GM23338 (cell line): Measurements from ENCODE around the gene PRCC. TPM values are rescaled to one million over a fixed set of nuclear protein-coding genes. Genes with fewer than 3 reads are reported as not detected.

Source experiments
- ATAC-seq: fragments of 200-7000 bp; cut with Tn5 transposase; 3 replicates; pipeline ENCODE4 v1.9.1; 2020
- DNase-seq: peaks from one replicate; pipeline ENCODE4 v3.0.0-alpha.2; 2015; ENCODE audit warnings: low spot score
- H2AFZ ChIP-seq: fragments of 200-600 bp; sonication (generic); 2 replicates; pipeline ENCODE4 v1.8.0; 2016; ENCODE audit warnings: antibody characterized with exemption, mild to moderate bottlenecking, moderate library complexity
- H3F3A ChIP-seq: fragments of 200-600 bp; sonication (generic); replicated peaks from 2 replicates; pipeline ENCODE4 v1.8.0; 2017; ENCODE audit warnings: antibody characterized with exemption, mixed run types, low read depth
- H3K27ac ChIP-seq: fragments of 200-600 bp; sonication (generic); 2 replicates; pipeline ENCODE4 v1.6.1; 2016; ENCODE audit warnings: low read depth
- H3K27me3 ChIP-seq: fragments of 200-600 bp; sonication (generic); 2 replicates; pipeline ENCODE4 v1.8.0; 2016; ENCODE audit warnings: mild to moderate bottlenecking, mixed run types, moderate library complexity; ENCODE audit not compliant: insufficient read depth
- H3K36me3 ChIP-seq: fragments of 200-600 bp; sonication (generic); 2 replicates; pipeline ENCODE4 v1.8.0; 2016; ENCODE audit warnings: mild to moderate bottlenecking; ENCODE audit not compliant: insufficient read depth
- H3K4me1 ChIP-seq: fragments of 200-600 bp; sonication (generic); 2 replicates; pipeline ENCODE4 v1.8.0; 2016; ENCODE audit warnings: mild to moderate bottlenecking, moderate library complexity; ENCODE audit not compliant: insufficient read depth
- H3K4me2 ChIP-seq: fragments of 200-600 bp; sonication (generic); 2 replicates; pipeline ENCODE4 v1.7.1; 2017; ENCODE audit warnings: mixed run types
- H3K4me3 ChIP-seq: fragments of 200-600 bp; sonication (generic); 2 replicates; pipeline ENCODE4 v1.6.1; 2016; ENCODE audit warnings: mixed run types
- H3K79me2 ChIP-seq: fragments of 200-600 bp; sonication (generic); replicated peaks from 2 replicates; pipeline ENCODE4 v1.8.0; 2017; ENCODE audit warnings: mild to moderate bottlenecking; ENCODE audit not compliant: insufficient read depth
- H3K9me2 ChIP-seq: fragments of 200-600 bp; sonication (generic); 2 replicates; pipeline ENCODE4 v1.8.0; 2017; ENCODE audit not compliant: insufficient read depth
- H4K20me1 ChIP-seq: fragments of 200-600 bp; sonication (generic); replicated peaks from 2 replicates; pipeline ENCODE4 v1.8.0; 2017; ENCODE audit warnings: mild to moderate bottlenecking; ENCODE audit not compliant: insufficient read depth
- H3K27ac Mint-ChIP-seq: 2 replicates; pipeline ENCODE4 v1.8.0; 2020; ENCODE audit warnings: inconsistent platforms, mild to moderate bottlenecking, moderate library complexity, mixed read lengths
- H3K27me3 Mint-ChIP-seq: 3 replicates; pipeline ENCODE4 v1.8.0; 2022; ENCODE audit warnings: low read depth, mild to moderate bottlenecking, moderate library complexity, mixed read lengths, inconsistent platforms; ENCODE audit not compliant: insufficient read depth, poor library complexity
- H3K36me3 Mint-ChIP-seq: 3 replicates; pipeline ENCODE4 v1.8.0; 2021; ENCODE audit warnings: low read depth, mild to moderate bottlenecking, inconsistent platforms, moderate library complexity, mixed read lengths
- H3K4me1 Mint-ChIP-seq: 3 replicates; pipeline ENCODE4 v1.8.0; 2020; ENCODE audit warnings: mild to moderate bottlenecking, inconsistent platforms, mixed read lengths
- H3K4me3 Mint-ChIP-seq: 3 replicates; pipeline ENCODE4 v1.8.0; 2021; ENCODE audit warnings: moderate library complexity, mild to moderate bottlenecking, inconsistent platforms, mixed read lengths
- H3K9me3 Mint-ChIP-seq: 3 replicates; pipeline ENCODE4 v1.8.0; 2020; ENCODE audit warnings: moderate library complexity, mild to moderate bottlenecking, inconsistent platforms, mixed read lengths
- CREB1 ChIP-seq: fragments of 250-450 bp; sonication (Bioruptor Pico); IDR thresholded peaks from 2 replicates; pipeline ENCODE4 v1.5.0; 2020; ENCODE audit warnings: low read depth, mild to moderate bottlenecking, moderate library complexity
- CTCF ChIP-seq, 2 experiments: fragments of 200-600 bp in 1 of 2; sonication (generic) in 1 of 2; conservative IDR thresholded peaks; 2 replicates each; pipeline versions ENCODE4 v1.5.1 to v1.6.1; 2016 to 2017; ENCODE audit warnings: antibody characterized with exemption in 2 of 2, low read depth in 2 of 2, mild to moderate bottlenecking in 2 of 2, moderate library complexity in 1 of 2
- EZH2 ChIP-seq: fragments of 200-600 bp; sonication (generic); IDR thresholded peaks from one replicate; pipeline ENCODE4 v1.8.0; 2017; ENCODE audit warnings: antibody characterized with exemption, mild to moderate bottlenecking, low read depth; ENCODE audit not compliant: unreplicated experiment
- EZH2phosphoT487 ChIP-seq: fragments of 200-600 bp; sonication (generic); IDR thresholded peaks from one replicate; pipeline ENCODE4 v1.8.1; 2018; ENCODE audit warnings: antibody characterized with exemption; ENCODE audit not compliant: unreplicated experiment
- JUNB ChIP-seq: IDR thresholded peaks from one replicate; pipeline ENCODE4 v1.6.1; 2016; ENCODE audit warnings: antibody characterized with exemption; ENCODE audit not compliant: unreplicated experiment
- NANOG ChIP-seq: IDR thresholded peaks from 2 replicates; pipeline ENCODE4 v1.6.1; 2016; ENCODE audit warnings: antibody characterized with exemption, borderline replicate concordance
- POLR2AphosphoS5 ChIP-seq: IDR thresholded peaks from 2 replicates; pipeline ENCODE4 v1.6.1; 2016; ENCODE audit warnings: antibody characterized with exemption, low read depth
- REST ChIP-seq: IDR thresholded peaks from one replicate; pipeline ENCODE4 v1.6.1; 2018; ENCODE audit warnings: antibody characterized with exemption; ENCODE audit not compliant: unreplicated experiment
- STAT1 ChIP-seq: IDR thresholded peaks from one replicate; pipeline ENCODE4 v1.6.1; 2016; ENCODE audit warnings: antibody characterized with exemption; ENCODE audit not compliant: unreplicated experiment
- ZNF114 ChIP-seq: fragments of 250-450 bp; sonication (Bioruptor Pico); IDR thresholded peaks from 2 replicates; pipeline ENCODE4 v1.5.0; 2020; ENCODE audit warnings: mild to moderate bottlenecking, moderate library complexity
- ZNF331 ChIP-seq: fragments of 250-450 bp; sonication (Bioruptor Pico); IDR thresholded peaks from 2 replicates; pipeline ENCODE4 v1.5.0; 2020; ENCODE audit warnings: low read depth, mild to moderate bottlenecking, moderate library complexity
- polyA plus RNA-seq: library from polyadenylated mRNA; unstranded; fragments of >200 nt; fragmentation: Nextera tagmentation; extraction: Ambion mirVana; gene quantifications from 2 replicates; pipeline ENCODE4 v1.2.1, GENCODE V29; 2016
- total RNA-seq: library from RNA; depleted of rRNA; stranded (reverse); fragments of >200 nt; shearing (Covaris generic); gene quantifications from 2 replicates; pipeline ENCODE4 v1.2.3, GENCODE V29; 2014
- TF ChIP-seq, protein P1 (sequence below): IDR thresholded peaks from 2 replicates; pipeline ENCODE4 v1.6.1; 2016; ENCODE audit warnings: antibody characterized with exemption

PRCC gene
- total and polyA plus RNA-seq, 2 experiments from 2014 or later: 66.2 to 72.9 TPM

GRCh38 chr1:156808186-156809030 lies 41.1 kb downstream of the PRCC start (continued):
- TF ChIP-seq CTCF (conservative IDR thresholded peaks at IDR 0.05; ENCODE audit: low read depth in 2 of 2) (no peak), NANOG (no peak), CREB1 (CRISPR knock-in tag) (no peak), ZNF114 (CRISPR knock-in tag) (no peak), ZNF331 (CRISPR knock-in tag) (no peak)
- TF ChIP-seq, protein P1, sequence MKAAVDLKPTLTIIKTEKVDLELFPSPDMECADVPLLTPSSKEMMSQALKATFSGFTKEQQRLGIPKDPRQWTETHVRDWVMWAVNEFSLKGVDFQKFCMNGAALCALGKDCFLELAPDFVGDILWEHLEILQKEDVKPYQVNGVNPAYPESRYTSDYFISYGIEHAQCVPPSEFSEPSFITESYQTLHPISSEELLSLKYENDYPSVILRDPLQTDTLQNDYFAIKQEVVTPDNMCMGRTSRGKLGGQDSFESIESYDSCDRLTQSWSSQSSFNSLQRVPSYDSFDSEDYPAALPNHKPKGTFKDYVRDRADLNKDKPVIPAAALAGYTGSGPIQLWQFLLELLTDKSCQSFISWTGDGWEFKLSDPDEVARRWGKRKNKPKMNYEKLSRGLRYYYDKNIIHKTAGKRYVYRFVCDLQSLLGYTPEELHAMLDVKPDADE: no peak

GRCh38 chr1:156809281-156809680 lies 41.9 kb downstream of the PRCC start:
- Histone ChIP-seq H3K27ac (no peak overlapping the region), H3K36me3 (no peaks in the 10 kb centered on the region), H3K79me2 (no peaks in the 10 kb centered on the region), H2AFZ (no peak overlapping the region), H3K4me3 (no peak overlapping the region), H4K20me1 (peaks cover 4% of the 10 kb centered on the region), H3K4me1 (peaks cover 11% of the 10 kb centered on the region), H3K4me2 (no peak overlapping the region), H3F3A (0 out of 2 replicates have a peak, but pooled peaks cover 10% of the 10 kb centered on the region), H3K9me2 (no peaks in the 10 kb centered on the region), H3K27me3 (peaks cover 25% of the 10 kb centered on the region)
- no peak for DNase-seq
- Mint-ChIP-seq H3K27me3 (peaks cover 39% of the 10 kb centered on the region), H3K9me3 (no peaks in the 10 kb centered on the region), H3K4me1 (peaks cover 24% of the 10 kb centered on the region), H3K36me3 (peaks cover 4% of the 10 kb centered on the region; the same call in 2 of the 3 replicates), H3K27ac (no peak overlapping the region), H3K4me3 (no peak overlapping the region)
- no peak for ATAC-seq
- TF ChIP-seq CTCF (conservative IDR thresholded peaks at IDR 0.05; ENCODE audit: low read depth in 2 of 2) (no peak), ZNF331 (CRISPR knock-in tag) (no peak), ZNF114 (CRISPR knock-in tag) (no peak), CREB1 (CRISPR knock-in tag) (no peak), STAT1 (no peak), EZH2phosphoT487 (no peak), JUNB (no peak), REST (no peak), NANOG (no peak), POLR2AphosphoS5 (no peak), EZH2 (no peak)
- TF ChIP-seq, protein P1: no peak
